Lung (tissue), 12 donors: ENCODE results near the gene NFKB1. TPM values are rescaled to one million over a fixed set of nuclear protein-coding genes. Genes with fewer than 3 reads are reported as not detected.
A peak's percentile ranks its signal among the peaks of the same experiment; 100 is the strongest.

Experiments
- ATAC-seq: fragments of 200-7000 bp; cut with Tn5 transposase; one replicate; pipeline ENCODE4 v1.9.1; 2020; ENCODE audit warnings: moderate number of reproducible peaks; ENCODE audit not compliant: insufficient read depth, low FRiP score
- DNase-seq, 3 donors: peaks; one replicate each; pipeline ENCODE4 v3.0.0-alpha.2; 2013 to 2017
- H3K27ac ChIP-seq, 2 donors: one replicate each; pipeline ENCODE4 v1.5.1; 2013; ENCODE audit warnings: mild to moderate bottlenecking in 2 of 2, moderate library complexity in 2 of 2, control low read depth in 1 of 2, inconsistent platforms in 1 of 2, low read depth in 1 of 2, low read length in 1 of 2
- H3K27me3 ChIP-seq, 3 donors: one replicate each; pipeline ENCODE4 v1.5.1; 2013; ENCODE audit warnings: low read length in 2 of 3; ENCODE audit not compliant: control insufficient read depth in 3 of 3, insufficient read depth in 3 of 3
- H3K36me3 ChIP-seq, 4 donors: one replicate each; pipeline ENCODE4 v1.5.1; 2013; ENCODE audit warnings: low read length in 4 of 4, mild to moderate bottlenecking in 1 of 4, moderate library complexity in 1 of 4; ENCODE audit not compliant: control insufficient read depth in 4 of 4, insufficient read depth in 4 of 4
- H3K4me1 ChIP-seq, 5 donors: one replicate each; pipeline ENCODE4 v1.5.1; 2013; ENCODE audit warnings: low read length in 5 of 5, mild to moderate bottlenecking in 2 of 5, moderate library complexity in 1 of 5; ENCODE audit not compliant: control insufficient read depth in 5 of 5, insufficient read depth in 5 of 5
- H3K4me3 ChIP-seq: one replicate; pipeline ENCODE4 v1.5.1; 2013; ENCODE audit warnings: mild to moderate bottlenecking, control low read depth, moderate library complexity
- H3K9ac ChIP-seq, 2 donors: one replicate each; pipeline ENCODE4 v1.5.1; 2013; ENCODE audit warnings: low read length in 2 of 2, control low read depth in 1 of 2; ENCODE audit not compliant: insufficient read depth in 1 of 2
- H3K9me3 ChIP-seq, 4 donors: one replicate each; pipeline ENCODE4 v1.5.1; 2013; ENCODE audit warnings: low read length in 3 of 4, mild to moderate bottlenecking in 1 of 4, moderate library complexity in 1 of 4; ENCODE audit not compliant: control insufficient read depth in 4 of 4, insufficient read depth in 3 of 4
- CTCF ChIP-seq: IDR thresholded peaks from 2 replicates; pipeline ENCODE4 v1.5.1; 2012; ENCODE audit warnings: mild to moderate bottlenecking; ENCODE audit errors: control extremely low read depth, extremely low read depth
- WGBS, 2 donors: extraction: QIAGEN DNeasy Blood & Tissue Kit; methylation state at CpG; one replicate each; pipeline ENCODE4 v1.1.7; 2013; 5-methylcytosine and 5-hydroxymethylcytosine counted together
- polyA plus RNA-seq, 2 donors: library from polyadenylated mRNA; stranded (reverse); fragments of 200-250 nt; gene quantifications; one replicate each; pipeline ENCODE4 v1.2.1, GENCODE V29; 2013
- total RNA-seq, 2 donors: library from RNA; depleted of rRNA in 1 of 2; stranded (reverse); fragments of >200 nt in 1 of 2; gene quantifications; one replicate each; pipeline ENCODE4 v1.2.1, GENCODE V29; 2014 to 2021
- donor health status: control.
- donor health status: control.
- donor health status: Bipolar disorder and iron deficiency.
- donor health status: healthy.
- donor health status: DM: yes; HTN: yes; CAD: no.

The NFKB1 gene
- total and polyA plus RNA-seq, 4 donors, result 12.3 to 66.0 (median 56.7) TPM

DNA sequence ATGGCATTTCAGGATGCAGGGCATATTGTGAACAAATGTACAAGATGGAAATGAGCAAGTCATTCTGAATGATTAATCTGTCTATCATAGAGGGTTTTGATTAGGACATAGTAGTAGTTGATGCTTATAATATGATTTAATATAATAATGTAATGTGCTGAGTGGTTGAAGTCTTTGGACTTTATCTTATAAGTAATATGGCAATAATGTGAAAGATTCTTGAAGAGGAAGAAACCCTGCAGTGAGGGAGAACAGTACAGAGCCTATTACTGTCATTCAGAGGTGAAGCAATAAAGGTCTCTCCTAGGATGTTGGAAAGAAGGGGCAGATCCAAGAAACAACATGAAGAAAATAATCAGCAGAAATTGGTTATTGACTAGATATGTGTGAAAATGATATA, 16.6 kb downstream of the NFKB1 start:
- no peak for TF ChIP-seq CTCF
- Histone ChIP-seq H3K4me1 (peaks cover 0 to 20% (median 0%) of the 10 kb centered on the region in 5 donors), H3K27me3 (no peaks in the 10 kb centered on the region), H3K9me3 (peaks cover 0 to 12% (median 0%) of the 10 kb centered on the region in 4 donors), H3K4me3 (no peak overlapping the region), H3K36me3 (no peaks in the 10 kb centered on the region), H3K9ac (no peak overlapping the region), H3K27ac (no peak overlapping the region)
- no peak for DNase-seq
- no peak for ATAC-seq

- 58 to 59% methylated on average over 2 of the region's 2 CpGs for WGBS, 2 donors
- ATAC-seq (no peak), DNase-seq (no peak)
- no peaks in the 10 kb centered on the region for H3K36me3 ChIP-seq
- H3K4me3 ChIP-seq, result no peak overlapping the region
- TF ChIP-seq CTCF, result no peak
- no peak overlapping the region for H3K9ac ChIP-seq
- peaks cover 0 to 12% (median 0%) of the 10 kb centered on the region in 4 donors for H3K9me3 ChIP-seq
- H3K27me3 ChIP-seq, result no peaks in the 10 kb centered on the region
- H3K4me1 ChIP-seq, result peaks cover 0 to 20% (median 4%) of the 10 kb centered on the region in 5 donors
- H3K27ac ChIP-seq, result peak overlapping the region in 1 of 2 donors; percentile 7
These were observed 17.6 kb downstream of the NFKB1 start for GRCh38 chr4:102518703-102519131.

DNA sequence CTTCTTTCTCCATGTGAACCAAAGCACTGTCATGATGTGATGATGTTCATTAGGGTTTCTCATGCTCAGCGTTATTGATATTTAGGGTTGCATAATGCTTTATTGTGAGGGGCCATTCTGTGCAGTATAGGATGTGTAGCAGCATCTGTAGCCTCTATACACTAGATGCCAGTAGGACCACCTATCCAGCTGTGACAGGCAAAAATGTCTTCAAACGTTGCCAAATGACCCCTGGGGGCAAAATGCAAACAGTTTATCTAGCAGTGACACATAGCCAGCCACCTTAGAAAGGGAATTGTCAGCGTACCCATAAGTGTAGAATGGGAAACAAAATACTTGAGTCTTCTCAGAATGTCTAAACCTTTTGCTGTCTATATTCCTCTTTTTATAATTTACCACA, 18.8 kb downstream of the NFKB1 start:
- Histone ChIP-seq H3K9me3 (peaks cover 0 to 9% (median 0%) of the 10 kb centered on the region in 4 donors), H3K4me1 (peaks cover 0 to 20% (median 5%) of the 10 kb centered on the region in 5 donors), H3K27me3 (no peaks in the 10 kb centered on the region), H3K9ac (no peak overlapping the region), H3K4me3 (no peak overlapping the region), H3K27ac (no peak overlapping the region), H3K36me3 (no peaks in the 10 kb centered on the region)
- ATAC-seq (no peak), DNase-seq (no peak)
- WGBS, 2 donors, result 73 to 85% methylated on average over 3 of the region's 3 CpGs
- TF ChIP-seq CTCF, result no peak

GRCh38 chr4:102521570-102521969, 20.4 kb downstream of the NFKB1 start:
- Histone ChIP-seq H3K36me3 (no peaks in the 10 kb centered on the region), H3K4me1 (peaks cover 0 to 20% (median 5%) of the 10 kb centered on the region in 5 donors), H3K9me3 (peaks cover 0 to 4% (median 0%) of the 10 kb centered on the region in 4 donors), H3K27me3 (no peaks in the 10 kb centered on the region), H3K27ac (no peak overlapping the region), H3K4me3 (no peak overlapping the region), H3K9ac (no peak overlapping the region)
- WGBS, 2 donors, result 95 to 96% methylated on average over 1 of the region's 1 CpG
- ATAC-seq, result no peak
- DNase-seq, result no peak
- TF ChIP-seq CTCF, result no peak
